ENCODE data around the gene MAD2L1BP.

GRCh38 chr6:43683708-43684455 is 48.2 kb downstream of the MAD2L1BP start:
- TF ChIP-seq CTCF (IDR thresholded peaks at IDR 0.05) (no peak), POLR2A (IDR thresholded peaks at IDR 0.05) (no peak)
